H1 (cell line): ENCODE data around the gene TMEM52B.

ENCODE experiments used
- BACH1 ChIP-seq: IDR thresholded peaks from 2 replicates; pipeline ENCODE4 v1.6.1; 2012; ENCODE audit warnings: low read length, improper control_type of control experiment
- CEBPB ChIP-seq: IDR thresholded peaks from 2 replicates; pipeline ENCODE4 v1.6.1; 2012; ENCODE audit warnings: low read depth, low read length
- CREB1 ChIP-seq: IDR thresholded peaks from 2 replicates; pipeline ENCODE4 v1.6.1; 2012; ENCODE audit warnings: inconsistent platforms
- CTCF ChIP-seq, 3 experiments: IDR thresholded peaks; 1 replicate in 2 of 3; 2 replicates in 1 of 3; pipeline versions ENCODE4 v1.5.1 to v1.6.1; 2011; ENCODE audit warnings: low read length in 3 of 3, mild to moderate bottlenecking in 3 of 3, inconsistent platforms in 2 of 3, low read depth in 1 of 3, moderate library complexity in 1 of 3; ENCODE audit not compliant: insufficient read depth in 1 of 3; ENCODE audit errors: control extremely low read depth in 1 of 3
- EZH2 ChIP-seq: fragments of 200-600 bp; sonication (generic); IDR thresholded peaks from 2 replicates; pipeline ENCODE4 v1.7.1; 2012; ENCODE audit warnings: low read depth, mild to moderate bottlenecking, moderate library complexity, low read length, inconsistent platforms; ENCODE audit not compliant: severe bottlenecking
- FOSL1 ChIP-seq: IDR thresholded peaks from 2 replicates; pipeline ENCODE4 v1.6.1; 2011; ENCODE audit warnings: mild to moderate bottlenecking, low read depth, low read length, moderate library complexity; ENCODE audit not compliant: insufficient read depth
- GABPA ChIP-seq: IDR thresholded peaks from 2 replicates; pipeline ENCODE4 v1.6.1; 2011; ENCODE audit warnings: mild to moderate bottlenecking, low read length, moderate library complexity, borderline replicate concordance; ENCODE audit not compliant: insufficient read depth
- JUND ChIP-seq: IDR thresholded peaks from 2 replicates; pipeline ENCODE4 v1.6.1; 2011; ENCODE audit warnings: mild to moderate bottlenecking, improper control_type of control experiment, low read length
- MAFK ChIP-seq: IDR thresholded peaks from 2 replicates; pipeline ENCODE4 v1.6.1; 2012; ENCODE audit warnings: low read depth, mild to moderate bottlenecking, improper control_type of control experiment, low read length
- POLR2A ChIP-seq, 2 experiments: IDR thresholded peaks; 1 replicate in 1 of 2; 2 replicates in 1 of 2; pipeline ENCODE4 v1.6.1; 2011; ENCODE audit warnings: low read depth in 2 of 2, low read length in 2 of 2, mild to moderate bottlenecking in 2 of 2; ENCODE audit errors: control extremely low read depth in 1 of 2
- POLR2AphosphoS5 ChIP-seq: IDR thresholded peaks from 2 replicates; pipeline ENCODE4 v1.6.1; 2011; ENCODE audit warnings: low read depth, low read length
- RAD21 ChIP-seq, 2 experiments: IDR thresholded peaks in 1 of 2; conservative IDR thresholded peaks in 1 of 2; 2 replicates each; pipeline ENCODE4 v1.6.1; 2011; ENCODE audit warnings: low read depth in 2 of 2, low read length in 2 of 2, improper control_type of control experiment in 1 of 2, inconsistent platforms in 1 of 2, mild to moderate bottlenecking in 1 of 2, moderate library complexity in 1 of 2
- TAF1 ChIP-seq: IDR thresholded peaks from 2 replicates; pipeline ENCODE4 v1.6.1; 2011; ENCODE audit warnings: mild to moderate bottlenecking, low read depth, low read length
- TF ChIP-seq, protein P1 (sequence below): IDR thresholded peaks from 2 replicates; pipeline ENCODE4 v1.6.1; 2012; ENCODE audit warnings: inconsistent platforms

GRCh38 chr12:10210225-10210624 lies 31.4 kb downstream of the TMEM52B start:
- TF ChIP-seq, protein P1, sequence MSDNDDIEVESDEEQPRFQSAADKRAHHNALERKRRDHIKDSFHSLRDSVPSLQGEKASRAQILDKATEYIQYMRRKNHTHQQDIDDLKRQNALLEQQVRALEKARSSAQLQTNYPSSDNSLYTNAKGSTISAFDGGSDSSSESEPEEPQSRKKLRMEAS: no peak
- TF ChIP-seq FOSL1: no peak
- TF ChIP-seq POLR2A (IDR thresholded peaks at IDR 0.05; ENCODE audit: control extremely low read depth in 1 of 2, low read depth in 2 of 2, low read length in 2 of 2): no peak
- TF ChIP-seq CTCF (IDR thresholded peaks at IDR 0.05; ENCODE audit: control extremely low read depth in 1 of 3, insufficient read depth in 1 of 3, low read depth in 1 of 3, low read length in 3 of 3): no peak
- TF ChIP-seq MAFK: no peak
- no peak for TF ChIP-seq RAD21 (IDR thresholded peaks at IDR 0.05 in 1 of 2, conservative IDR thresholded peaks at IDR 0.05 in 1 of 2; ENCODE audit: low read depth in 2 of 2, low read length in 2 of 2)
- no peak for TF ChIP-seq BACH1
- TF ChIP-seq EZH2: no peak
- no peak for TF ChIP-seq CREB1
- TF ChIP-seq JUND: no peak
- no peak for TF ChIP-seq CEBPB
- no peak for TF ChIP-seq POLR2AphosphoS5
- TF ChIP-seq TAF1: no peak
- no peak for TF ChIP-seq GABPA
